Measurements from ENCODE around the gene SEZ6. TPM values are rescaled to one million over a fixed set of nuclear protein-coding genes. Genes with fewer than 3 reads are reported as not detected.
A peak's percentile ranks its signal among the peaks of the same experiment; 100 is the strongest.

Gene SEZ6
- total RNA-seq, 3 donors from 2014 or later: not detected

DNA sequence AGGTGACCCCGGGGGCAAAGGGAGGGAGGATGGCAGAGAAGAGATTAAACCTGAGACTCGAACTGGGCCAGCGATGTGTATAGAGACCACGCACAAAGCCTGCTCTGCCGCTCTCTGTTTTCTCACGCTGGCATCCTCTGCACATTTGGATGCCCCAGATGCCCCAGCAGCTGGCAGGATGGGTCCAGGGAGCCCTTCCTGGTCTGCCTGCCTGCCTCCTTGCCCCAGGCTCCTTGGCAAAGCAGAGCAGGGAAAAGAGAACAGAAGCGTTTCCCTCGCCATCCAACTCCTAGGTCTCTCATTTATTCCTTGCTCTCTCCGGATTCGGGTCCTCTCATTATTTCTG, 31.9 kb upstream of the SEZ6 start:
- no peak for TF ChIP-seq POLR2A (IDR thresholded peaks at IDR 0.05)
- no peak for TF ChIP-seq POLR2AphosphoS5 (IDR thresholded peaks at IDR 0.05)
- TF ChIP-seq, protein P1, sequence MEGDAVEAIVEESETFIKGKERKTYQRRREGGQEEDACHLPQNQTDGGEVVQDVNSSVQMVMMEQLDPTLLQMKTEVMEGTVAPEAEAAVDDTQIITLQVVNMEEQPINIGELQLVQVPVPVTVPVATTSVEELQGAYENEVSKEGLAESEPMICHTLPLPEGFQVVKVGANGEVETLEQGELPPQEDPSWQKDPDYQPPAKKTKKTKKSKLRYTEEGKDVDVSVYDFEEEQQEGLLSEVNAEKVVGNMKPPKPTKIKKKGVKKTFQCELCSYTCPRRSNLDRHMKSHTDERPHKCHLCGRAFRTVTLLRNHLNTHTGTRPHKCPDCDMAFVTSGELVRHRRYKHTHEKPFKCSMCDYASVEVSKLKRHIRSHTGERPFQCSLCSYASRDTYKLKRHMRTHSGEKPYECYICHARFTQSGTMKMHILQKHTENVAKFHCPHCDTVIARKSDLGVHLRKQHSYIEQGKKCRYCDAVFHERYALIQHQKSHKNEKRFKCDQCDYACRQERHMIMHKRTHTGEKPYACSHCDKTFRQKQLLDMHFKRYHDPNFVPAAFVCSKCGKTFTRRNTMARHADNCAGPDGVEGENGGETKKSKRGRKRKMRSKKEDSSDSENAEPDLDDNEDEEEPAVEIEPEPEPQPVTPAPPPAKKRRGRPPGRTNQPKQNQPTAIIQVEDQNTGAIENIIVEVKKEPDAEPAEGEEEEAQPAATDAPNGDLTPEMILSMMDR (IDR thresholded peaks at IDR 0.05): no peak
- H3K9me3 ChIP-seq: peaks cover 4 to 14% of the 10 kb centered on the region in 2 donors
- DNase-seq (ENCODE audit: low spot score in 2 of 2): no peak
- no peak overlapping the region for H3K27ac ChIP-seq
- H3K4me3 ChIP-seq: peak overlapping the region in 2 of 3 donors; percentile 15 to 26
- intact Hi-C loops (cut with DNase I; ENCODE audit: low total_unique reads): no loop called here
- no peaks in the 10 kb centered on the region for H3K27me3 ChIP-seq
- no peaks in the 10 kb centered on the region for H3K36me3 ChIP-seq
- H3K4me1 ChIP-seq: no peaks in the 10 kb centered on the region

DNA sequence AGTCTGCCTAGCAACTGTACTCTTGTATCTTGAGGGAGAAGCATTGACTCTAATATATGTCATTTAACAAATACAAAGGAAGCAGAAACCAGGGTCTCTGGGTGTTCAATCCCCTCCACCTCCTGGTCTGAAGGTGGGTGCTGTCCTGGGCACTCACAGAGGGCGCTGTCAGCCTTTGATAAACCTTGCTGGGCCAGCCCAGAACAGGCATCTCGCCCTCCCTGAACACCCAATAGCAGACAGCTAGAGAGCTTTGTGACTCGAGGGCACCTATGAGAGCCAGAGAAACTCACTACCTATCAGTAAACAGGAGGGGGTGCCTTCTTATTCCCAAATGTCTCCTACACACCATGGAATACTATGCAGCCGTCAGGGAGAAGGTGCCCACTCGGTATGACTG, 30.8 kb upstream of the SEZ6 start:
- H3K4me1 ChIP-seq: no peaks in the 10 kb centered on the region
- TF ChIP-seq POLR2AphosphoS5 (IDR thresholded peaks at IDR 0.05) (no peak), POLR2A (IDR thresholded peaks at IDR 0.05) (no peak)
- TF ChIP-seq, protein P1 (IDR thresholded peaks at IDR 0.05): no peak
- H3K27ac ChIP-seq: no peak overlapping the region
- intact Hi-C loops (cut with DNase I; ENCODE audit: low total_unique reads): no loop called here
- H3K9me3 ChIP-seq: peaks cover 4 to 14% of the 10 kb centered on the region in 2 donors
- peaks cover 0 to 6% of the 10 kb centered on the region in 2 donors for H3K27me3 ChIP-seq
- H3K36me3 ChIP-seq: no peaks in the 10 kb centered on the region
- no peak for DNase-seq (ENCODE audit: low spot score in 2 of 2)
- no peak overlapping the region for H3K4me3 ChIP-seq

DNA sequence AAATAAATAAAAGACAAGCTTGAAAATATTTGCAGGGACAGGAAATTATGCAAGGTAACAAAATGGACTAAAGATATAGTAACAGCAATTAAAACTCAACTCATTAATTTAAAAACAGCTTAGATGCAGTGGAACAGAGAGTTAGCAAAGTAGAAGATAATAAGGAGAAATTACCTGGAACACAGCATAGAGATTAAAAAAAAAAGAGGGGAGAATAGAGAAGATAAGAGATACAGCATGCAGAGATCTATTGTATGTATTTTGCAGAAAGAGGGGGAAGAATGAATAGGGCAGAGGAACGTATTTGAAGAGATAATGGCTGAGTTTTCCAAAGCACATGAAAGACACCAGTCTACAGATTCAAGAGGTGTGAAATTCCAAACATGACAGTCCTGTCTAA, 28.7 kb upstream of the SEZ6 start:
- TF ChIP-seq POLR2A (IDR thresholded peaks at IDR 0.05) (no peak), POLR2AphosphoS5 (IDR thresholded peaks at IDR 0.05) (no peak)
- TF ChIP-seq, protein P1 (IDR thresholded peaks at IDR 0.05): no peak
- Histone ChIP-seq H3K27ac (no peak overlapping the region), H3K9me3 (peaks cover 4 to 14% of the 10 kb centered on the region in 2 donors), H3K4me1 (no peaks in the 10 kb centered on the region), H3K27me3 (peaks cover 0 to 8% of the 10 kb centered on the region in 2 donors), H3K36me3 (no peaks in the 10 kb centered on the region), H3K4me3 (no peak overlapping the region)
- intact Hi-C loops (cut with DNase I; ENCODE audit: low total_unique reads): no loop called here
- no peak for DNase-seq (ENCODE audit: low spot score in 2 of 2)

DNA sequence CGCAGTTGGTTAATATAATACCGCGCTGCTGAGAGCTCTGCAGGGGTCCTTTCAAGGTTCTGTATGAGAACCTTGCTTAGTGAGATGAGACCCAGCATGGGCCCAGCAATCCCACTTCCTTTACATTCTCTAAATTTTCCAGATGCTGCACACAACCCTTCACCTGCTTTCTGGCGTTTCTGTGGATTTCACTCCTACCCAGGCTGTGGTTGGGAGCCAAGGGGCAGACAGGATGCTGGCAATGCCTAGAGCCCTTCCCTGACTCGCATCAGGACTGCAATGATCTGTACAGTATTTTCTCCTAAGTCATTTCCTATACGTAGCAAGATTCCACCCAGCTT, 27.0 kb upstream of the SEZ6 start:
- peaks cover 0 to 8% of the 10 kb centered on the region in 2 donors for H3K27me3 ChIP-seq
- intact Hi-C loops (cut with DNase I; ENCODE audit: low total_unique reads): no loop called here
- no peak for DNase-seq (ENCODE audit: low spot score in 2 of 2)
- no peak overlapping the region for H3K27ac ChIP-seq
- no peaks in the 10 kb centered on the region for H3K36me3 ChIP-seq
- H3K9me3 ChIP-seq: peaks cover 4 to 14% of the 10 kb centered on the region in 2 donors
- no peak overlapping the region for H3K4me3 ChIP-seq
- H3K4me1 ChIP-seq: no peaks in the 10 kb centered on the region
- TF ChIP-seq POLR2AphosphoS5 (IDR thresholded peaks at IDR 0.05) (no peak), POLR2A (IDR thresholded peaks at IDR 0.05) (no peak)
- TF ChIP-seq, protein P1 (IDR thresholded peaks at IDR 0.05): no peak

DNA sequence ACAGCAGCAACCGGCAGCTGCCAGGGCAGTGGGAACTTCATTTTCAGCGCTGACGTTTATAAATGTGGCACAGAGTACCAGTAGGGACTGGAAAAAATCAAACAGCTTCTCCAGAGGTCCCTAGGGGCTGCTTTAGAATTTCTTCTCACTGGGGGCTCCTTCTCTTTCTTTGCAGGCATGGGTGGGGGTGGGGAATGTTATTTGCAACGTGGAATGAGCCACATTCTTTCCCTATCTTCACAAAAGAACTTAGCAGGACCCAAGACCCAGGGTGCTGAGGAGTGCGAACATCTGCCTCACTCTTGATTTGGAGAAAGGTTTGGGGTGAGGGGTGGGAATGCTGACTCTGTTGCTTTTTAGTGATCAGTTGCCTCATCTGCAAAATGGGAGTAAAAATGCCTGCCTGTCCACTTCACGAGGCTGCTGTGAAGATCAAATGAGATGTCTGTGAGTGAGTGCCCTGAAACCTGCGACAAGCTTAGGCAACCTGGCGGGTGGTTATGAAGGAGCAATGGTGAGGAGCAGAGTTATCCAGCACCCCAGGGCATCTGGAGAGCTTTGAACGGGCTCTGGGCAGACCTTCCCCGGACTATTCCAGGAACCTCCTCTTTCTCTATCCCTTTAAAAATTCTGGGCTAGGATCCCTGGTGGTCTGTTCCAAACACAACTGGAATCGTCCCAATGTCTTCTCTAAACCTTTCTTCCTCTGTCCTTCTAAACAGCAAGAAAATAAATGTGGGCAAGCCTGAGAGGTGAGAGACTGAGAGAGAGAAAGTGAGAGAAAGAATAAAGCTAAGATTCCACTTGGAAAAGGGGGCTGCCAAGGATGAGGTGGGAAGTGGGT, 26.4 kb upstream of the SEZ6 start:
- DNase-seq (ENCODE audit: low spot score in 2 of 2): no peak
- Histone ChIP-seq H3K27me3 (peaks cover 0 to 12% of the 10 kb centered on the region in 2 donors), H3K4me3 (no peak overlapping the region), H3K4me1 (no peaks in the 10 kb centered on the region), H3K9me3 (peaks cover 4 to 14% of the 10 kb centered on the region in 2 donors), H3K27ac (no peak overlapping the region), H3K36me3 (no peaks in the 10 kb centered on the region)
- TF ChIP-seq POLR2AphosphoS5 (IDR thresholded peaks at IDR 0.05) (no peak), POLR2A (IDR thresholded peaks at IDR 0.05) (no peak)
- TF ChIP-seq, protein P1 (IDR thresholded peaks at IDR 0.05): no peak
- intact Hi-C loops (cut with DNase I; ENCODE audit: low total_unique reads): no loop called here

All from breast epithelium (tissue), 4 donors.